Pancreas (tissue), 10 donors: Measurements from ENCODE around the gene FMO1. TPM values are rescaled to one million over a fixed set of nuclear protein-coding genes. Genes with fewer than 3 reads are reported as not detected.

Experiments used
- ATAC-seq, 4 donors: fragments of 200-7000 bp; cut with Tn5 transposase; one replicate each; pipeline versions ENCODE4 v1.8.0 to v1.9.1; 2020; ENCODE audit warnings: mild to moderate bottlenecking in 4 of 4, moderate library complexity in 4 of 4
- DNase-seq, 6 donors: peaks; one replicate each; pipeline ENCODE4 v3.0.0-alpha.2; 2020
- FAIRE-seq: peaks from 2 replicates; lab custom pipeline; 2012; peaks lifted over from hg19 to GRCh38; lab: Jason Lieb, UNC
- H3K27ac ChIP-seq, 4 donors: fragments of 200-600 bp; sonication (generic); 1 replicate in 3 of 4; 2 replicates in 1 of 4; pipeline versions ENCODE4 v1.5.0 to v1.8.0; 2020
- H3K27me3 ChIP-seq, 4 donors: fragments of 200-600 bp; one replicate each; pipeline ENCODE4 v1.8.0; 2021
- H3K36me3 ChIP-seq, 3 donors: fragments of 200-600 bp; sonication (generic) in 1 of 3; one replicate each; pipeline versions ENCODE4 v1.5.0 to v1.8.0; 2020 to 2021
- H3K4me1 ChIP-seq, 3 donors: fragments of 200-600 bp; one replicate each; pipeline ENCODE4 v1.8.0; 2021
- H3K4me3 ChIP-seq, 4 donors: fragments of 200-600 bp; sonication (generic) in 2 of 4; one replicate each; pipeline versions ENCODE4 v1.5.0 to v1.8.0; 2020 to 2021
- H3K9me3 ChIP-seq, 4 donors: fragments of 200-600 bp; one replicate each; pipeline ENCODE4 v1.8.0; 2021
- CTCF ChIP-seq, 4 donors: fragments of 200-600 bp; sonication (generic) in 3 of 4; IDR thresholded peaks; one replicate each; pipeline versions ENCODE4 v1.5.0 to v1.8.0; 2021; ENCODE audit warnings: antibody characterized with exemption in 4 of 4
- WGBS, 2 donors: extraction: QIAGEN DNeasy Blood & Tissue Kit; methylation state at CpG; one replicate each; pipeline ENCODE4 v1.1.7; 2013; 5-methylcytosine and 5-hydroxymethylcytosine counted together
- intact Hi-C, 3 donors: fragments of 100-400 bp; cut with DNase I; formaldehyde crosslinking; loops; one replicate each; pipeline versions ENCODE4 v1.11.1 to v1.14.2; 2022
- polyA plus RNA-seq, 2 donors: library from polyadenylated mRNA; stranded (reverse); fragments of 200-250 nt; gene quantifications; one replicate each; pipeline ENCODE4 v1.2.3, GENCODE V29; 2013
- total RNA-seq, 6 donors: library from RNA; stranded (reverse); fragmentation: NEBNext Ultra II Directional in 4 of 6; extraction: Animal tissue kit (Norgen Biotek cat#: 25700) in 4 of 6; gene quantifications; one replicate each; pipeline versions ENCODE4 v1.2.1 to v1.2.4, GENCODE V29; 2021 to 2023
- donor health status: healthy with polysubstance abuse.
- donor health status: DM: no; HTN: no; CAD: no; lungs with moderate emphysema.
- donor health status: DM: no; HTN: no; CAD: no.
- donor health status: control.
- donor health status: control.
- donor health status: Bipolar disorder and iron deficiency.
- donor health status: DM: yes; HTN: yes; CAD: no.
- donor health status: DM: no; HTN: no; CAD: no.
- donor health status: DM: no; HTN: no; CAD: no.
- donor health status: DM: yes; HTN: yes; CAD: no.

FMO1 gene
- total and polyA plus RNA-seq, 8 donors = 0.37 to 5.4 (median 1.4) TPM

DNA sequence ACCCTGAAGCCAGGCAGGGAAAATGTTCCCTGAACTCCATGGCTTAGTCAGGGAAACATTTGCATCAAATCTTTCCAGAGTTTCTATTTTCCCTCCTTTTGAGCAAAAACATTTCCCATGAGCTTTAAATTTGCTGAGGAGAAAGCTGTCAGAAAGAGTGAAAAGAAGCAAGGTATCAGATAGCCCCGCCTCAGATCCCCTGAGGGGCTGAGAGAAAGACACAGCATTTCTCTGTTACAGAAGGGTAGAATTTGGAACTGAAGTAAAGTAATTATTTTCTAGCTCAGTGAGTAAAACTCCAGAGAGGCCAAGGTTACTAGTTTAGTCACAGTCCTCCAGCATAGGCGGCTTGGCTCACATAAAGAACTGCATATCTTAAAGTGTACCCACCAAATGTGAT is 10.6 kb downstream of the FMO1 start:
- WGBS, 2 donors = 72 to 86% methylated on average over 2 of the region's 2 CpGs
- ATAC-seq (no peak), FAIRE-seq (no peak), DNase-seq (no peak)
- Histone ChIP-seq H3K36me3 (no peaks in the 10 kb centered on the region), H3K4me1 (peaks cover 0 to 9% (median 4%) of the 10 kb centered on the region in 3 donors), H3K27me3 (no peaks in the 10 kb centered on the region), H3K27ac (no peak overlapping the region), H3K9me3 (no peaks in the 10 kb centered on the region), H3K4me3 (no peak overlapping the region)
- no peak for TF ChIP-seq CTCF (IDR thresholded peaks at IDR 0.05)
- intact Hi-C loops = no loop called here

- no peak for FAIRE-seq
- no peak for TF ChIP-seq CTCF (IDR thresholded peaks at IDR 0.05)
- Histone ChIP-seq H3K36me3 (no peaks in the 10 kb centered on the region), H3K9me3 (no peaks in the 10 kb centered on the region), H3K4me1 (peaks cover 0 to 9% (median 4%) of the 10 kb centered on the region in 3 donors), H3K27ac (no peak overlapping the region), H3K27me3 (no peaks in the 10 kb centered on the region), H3K4me3 (no peak overlapping the region)
- no peak for ATAC-seq
- DNase-seq = no peak
- 80 to 93% methylated on average over 4 of the region's 4 CpGs for WGBS, 2 donors
- intact Hi-C loops = no loop called here
Measured at GRCh38 chr1:171261336-171261735, 13.0 kb downstream of the FMO1 start.

DNA sequence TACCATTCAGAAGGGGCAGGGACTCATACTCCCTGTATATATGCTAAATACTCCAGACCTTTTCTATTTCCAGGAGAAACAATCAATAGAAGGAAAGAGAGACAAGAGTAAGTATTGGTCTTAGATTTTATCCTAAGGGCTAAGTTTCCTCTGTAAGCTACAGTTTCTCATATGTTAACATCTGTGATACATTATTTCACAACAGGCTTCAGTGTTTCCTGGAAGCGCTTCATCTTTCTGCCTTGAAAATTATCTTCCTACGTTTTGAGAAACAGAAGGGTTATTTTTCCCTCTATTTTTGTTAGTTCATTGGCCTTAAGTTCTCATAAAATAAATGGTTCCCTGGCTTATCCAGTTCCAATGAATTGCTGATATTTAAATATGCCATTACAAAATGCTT is 15.6 kb downstream of the FMO1 start:
- DNase-seq = no peak
- no peaks in the 10 kb centered on the region for H3K9me3 ChIP-seq
- ATAC-seq = no peak
- FAIRE-seq = no peak
- H3K4me3 ChIP-seq = no peak overlapping the region
- no peak overlapping the region for H3K27ac ChIP-seq
- H3K4me1 ChIP-seq = no peaks in the 10 kb centered on the region
- 63 to 71% methylated on average over 2 of the region's 2 CpGs for WGBS, 2 donors
- TF ChIP-seq CTCF (IDR thresholded peaks at IDR 0.05) = no peak
- no peaks in the 10 kb centered on the region for H3K36me3 ChIP-seq
- intact Hi-C loops = no loop called here
- H3K27me3 ChIP-seq = no peaks in the 10 kb centered on the region

DNA sequence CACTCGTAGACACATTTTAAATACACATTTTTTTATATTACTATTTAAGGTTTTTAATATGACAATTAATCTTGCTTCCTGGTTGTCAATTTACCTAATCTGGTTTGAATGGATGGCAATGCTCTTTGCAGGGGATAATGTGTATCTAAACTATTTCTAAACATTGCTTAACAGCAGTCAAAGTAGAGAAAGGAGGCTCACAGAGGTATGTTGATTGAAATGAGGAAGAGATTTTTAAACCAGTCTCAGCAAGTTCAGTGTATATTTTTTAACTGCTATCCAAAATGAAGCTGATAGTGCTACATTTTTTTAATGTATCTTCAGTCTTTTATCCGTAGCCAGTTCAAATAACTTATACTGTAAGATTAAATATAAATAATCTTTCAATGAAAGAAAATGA is 17.4 kb downstream of the FMO1 start:
- WGBS, 2 donors = 55 to 64% methylated on average over 2 of the region's 2 CpGs
- no peak for TF ChIP-seq CTCF (IDR thresholded peaks at IDR 0.05)
- intact Hi-C loops = no loop called here
- Histone ChIP-seq H3K36me3 (no peaks in the 10 kb centered on the region), H3K27me3 (no peaks in the 10 kb centered on the region), H3K9me3 (no peaks in the 10 kb centered on the region), H3K4me3 (no peak overlapping the region), H3K4me1 (no peaks in the 10 kb centered on the region), H3K27ac (no peak overlapping the region)
- no peak for FAIRE-seq
- no peak for ATAC-seq
- no peak for DNase-seq

- 57 to 70% methylated on average over 4 of the region's 4 CpGs for WGBS, 2 donors
- TF ChIP-seq CTCF (IDR thresholded peaks at IDR 0.05) = no peak
- H3K36me3 ChIP-seq = no peaks in the 10 kb centered on the region
- H3K27ac ChIP-seq = no peak overlapping the region
- H3K9me3 ChIP-seq = no peaks in the 10 kb centered on the region
- ATAC-seq (no peak), FAIRE-seq (no peak), DNase-seq (no peak)
- H3K4me3 ChIP-seq = no peak overlapping the region
- intact Hi-C loops = no loop called here
- H3K4me1 ChIP-seq = no peaks in the 10 kb centered on the region
- no peaks in the 10 kb centered on the region for H3K27me3 ChIP-seq
Measured at GRCh38 chr1:171266930-171267329, 18.6 kb downstream of the FMO1 start.
